ENCODE measurements around the gene STX1B.

Gene STX1B

DNA sequence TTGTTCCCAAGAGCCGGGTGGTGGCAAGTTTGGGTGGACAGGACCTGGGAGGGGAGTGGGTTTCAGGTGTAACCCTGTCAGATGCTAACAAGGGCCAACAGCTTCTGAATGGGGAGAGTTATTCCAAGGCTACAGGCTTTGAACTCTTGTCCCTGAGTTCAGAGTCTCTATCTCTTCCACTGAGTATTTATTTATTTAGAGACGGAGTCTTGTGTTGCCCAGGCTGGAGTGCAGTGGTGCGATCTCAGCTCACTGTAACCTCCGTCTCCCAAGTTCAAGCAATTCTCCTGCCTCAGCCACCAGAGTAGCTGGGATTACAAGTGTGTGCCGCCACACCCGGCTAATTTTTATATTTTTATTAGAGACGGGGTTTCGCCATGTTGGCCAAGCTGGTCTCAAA is 55.4 kb downstream of the STX1B start:
- Histone ChIP-seq H2AFZ (ENCODE audit: low read length) (no peak overlapping the region), H4K20me1 (ENCODE audit: insufficient read depth, low read length, poor library complexity, severe bottlenecking) (peaks cover 20% of the 10 kb centered on the region), H3K27me3 (ENCODE audit: insufficient read depth, low read length, poor library complexity, severe bottlenecking) (no peaks in the 10 kb centered on the region), H3K9me2 (replicated peaks; ENCODE audit: low read depth, low read length) (no peaks in the 10 kb centered on the region), H3F3A (ENCODE audit: low read depth) (0 out of 2 replicates have a peak, but pooled peaks cover 6% of the 10 kb centered on the region), H3K4me2 (ENCODE audit: low read depth, low read length, poor library complexity, severe bottlenecking) (no peak overlapping the region), H3K4me3 (ENCODE audit: low read length, poor library complexity, severe bottlenecking) (no peak overlapping the region), H3K36me3 (ENCODE audit: insufficient read depth, low read length) (peaks cover 4% of the 10 kb centered on the region; the same call in 1 of the 2 replicates), H3K4me1 (ENCODE audit: insufficient read depth, low read length, poor library complexity, severe bottlenecking) (peaks cover 36% of the 10 kb centered on the region), H3K9ac (ENCODE audit: low read depth, low read length, poor library complexity, severe bottlenecking) (no peak overlapping the region), H3K9me3 (ENCODE audit: insufficient read depth, low read depth, low read length) (no peaks in the 10 kb centered on the region), H3K79me2 (ENCODE audit: insufficient read depth, low read length) (peaks cover 36% of the 10 kb centered on the region)
- no peak for TF ChIP-seq EZH2phosphoT487 (IDR thresholded peaks at IDR 0.05; ENCODE audit: borderline replicate concordance)
- TF ChIP-seq, protein P1, sequence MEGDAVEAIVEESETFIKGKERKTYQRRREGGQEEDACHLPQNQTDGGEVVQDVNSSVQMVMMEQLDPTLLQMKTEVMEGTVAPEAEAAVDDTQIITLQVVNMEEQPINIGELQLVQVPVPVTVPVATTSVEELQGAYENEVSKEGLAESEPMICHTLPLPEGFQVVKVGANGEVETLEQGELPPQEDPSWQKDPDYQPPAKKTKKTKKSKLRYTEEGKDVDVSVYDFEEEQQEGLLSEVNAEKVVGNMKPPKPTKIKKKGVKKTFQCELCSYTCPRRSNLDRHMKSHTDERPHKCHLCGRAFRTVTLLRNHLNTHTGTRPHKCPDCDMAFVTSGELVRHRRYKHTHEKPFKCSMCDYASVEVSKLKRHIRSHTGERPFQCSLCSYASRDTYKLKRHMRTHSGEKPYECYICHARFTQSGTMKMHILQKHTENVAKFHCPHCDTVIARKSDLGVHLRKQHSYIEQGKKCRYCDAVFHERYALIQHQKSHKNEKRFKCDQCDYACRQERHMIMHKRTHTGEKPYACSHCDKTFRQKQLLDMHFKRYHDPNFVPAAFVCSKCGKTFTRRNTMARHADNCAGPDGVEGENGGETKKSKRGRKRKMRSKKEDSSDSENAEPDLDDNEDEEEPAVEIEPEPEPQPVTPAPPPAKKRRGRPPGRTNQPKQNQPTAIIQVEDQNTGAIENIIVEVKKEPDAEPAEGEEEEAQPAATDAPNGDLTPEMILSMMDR (conservative IDR thresholded peaks at IDR 0.05; ENCODE audit: low read length): no peak

DNA sequence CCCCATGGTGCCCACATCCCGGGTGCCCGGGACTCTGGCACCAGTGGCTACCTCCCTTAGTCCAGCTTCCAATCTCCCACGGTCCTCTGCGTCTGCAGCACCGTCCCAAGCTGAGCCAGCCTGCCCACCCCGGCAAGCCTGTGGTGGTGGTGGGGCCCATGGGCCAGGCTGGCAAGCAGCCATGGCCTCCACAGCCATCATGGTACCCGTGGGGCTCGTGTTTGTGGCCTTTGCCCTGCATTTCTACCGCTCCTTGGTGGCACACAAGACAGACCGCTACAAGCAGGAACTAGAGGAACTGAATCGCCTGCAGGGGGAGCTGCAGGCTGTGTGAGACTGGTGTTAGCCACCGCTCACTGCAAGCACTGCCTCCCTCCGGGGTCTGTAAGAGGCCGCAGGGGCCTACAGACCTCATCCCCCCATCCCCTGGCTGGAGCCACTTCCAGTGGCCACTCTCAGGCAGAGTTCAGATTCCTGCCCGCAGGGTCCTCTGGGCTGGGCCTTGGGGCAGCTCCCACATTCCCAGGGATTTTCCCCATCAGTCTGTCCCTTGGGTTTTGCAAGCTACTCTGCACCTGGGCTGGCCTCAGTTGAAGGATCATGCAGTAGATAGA is 56.8 kb downstream of the STX1B start:
- Histone ChIP-seq H3K9ac (ENCODE audit: low read depth, low read length, poor library complexity, severe bottlenecking) (no peak overlapping the region), H4K20me1 (ENCODE audit: insufficient read depth, low read length, poor library complexity, severe bottlenecking) (peaks cover 6% of the 10 kb centered on the region), H3K36me3 (ENCODE audit: insufficient read depth, low read length) (no peaks in the 10 kb centered on the region), H2AFZ (ENCODE audit: low read length) (no peak overlapping the region), H3K79me2 (ENCODE audit: insufficient read depth, low read length) (peaks cover 26% of the 10 kb centered on the region), H3F3A (ENCODE audit: low read depth) (0 out of 2 replicates have a peak, but pooled peaks cover 6% of the 10 kb centered on the region), H3K4me2 (ENCODE audit: low read depth, low read length, poor library complexity, severe bottlenecking) (no peak overlapping the region), H3K4me1 (ENCODE audit: insufficient read depth, low read length, poor library complexity, severe bottlenecking) (peaks cover 32% of the 10 kb centered on the region), H3K9me2 (replicated peaks; ENCODE audit: low read depth, low read length) (no peaks in the 10 kb centered on the region), H3K27me3 (ENCODE audit: insufficient read depth, low read length, poor library complexity, severe bottlenecking) (peaks cover 7% of the 10 kb centered on the region), H3K9me3 (ENCODE audit: insufficient read depth, low read depth, low read length) (no peaks in the 10 kb centered on the region), H3K4me3 (ENCODE audit: low read length, poor library complexity, severe bottlenecking) (no peak overlapping the region)
- no peak for TF ChIP-seq EZH2phosphoT487 (IDR thresholded peaks at IDR 0.05; ENCODE audit: borderline replicate concordance)
- TF ChIP-seq, protein P1 (conservative IDR thresholded peaks at IDR 0.05; ENCODE audit: low read length): peak; percentile 87

DNA sequence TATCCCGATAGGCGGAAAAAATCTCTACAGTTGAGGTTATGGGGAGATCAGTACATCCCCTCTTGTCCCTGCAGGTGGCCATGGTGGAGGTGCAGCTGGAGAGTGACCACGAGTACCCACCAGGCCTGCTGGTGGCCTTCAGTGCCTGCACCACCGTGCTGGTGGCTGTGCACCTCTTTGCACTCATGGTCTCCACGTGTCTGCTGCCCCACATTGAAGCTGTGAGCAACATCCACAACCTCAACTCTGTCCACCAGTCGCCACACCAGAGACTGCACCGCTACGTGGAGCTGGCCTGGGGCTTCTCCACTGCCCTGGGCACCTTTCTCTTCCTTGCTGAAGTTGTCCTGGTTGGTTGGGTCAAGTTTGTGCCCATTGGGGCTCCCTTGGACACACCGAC is 57.3 kb downstream of the STX1B start:
- TF ChIP-seq, protein P1 (conservative IDR thresholded peaks at IDR 0.05; ENCODE audit: low read length): no peak
- TF ChIP-seq EZH2phosphoT487 (IDR thresholded peaks at IDR 0.05; ENCODE audit: borderline replicate concordance): no peak
- Histone ChIP-seq H3K27me3 (ENCODE audit: insufficient read depth, low read length, poor library complexity, severe bottlenecking) (peaks cover 7% of the 10 kb centered on the region), H3K4me1 (ENCODE audit: insufficient read depth, low read length, poor library complexity, severe bottlenecking) (peaks cover 32% of the 10 kb centered on the region), H3K9ac (ENCODE audit: low read depth, low read length, poor library complexity, severe bottlenecking) (no peak overlapping the region), H3K36me3 (ENCODE audit: insufficient read depth, low read length) (no peaks in the 10 kb centered on the region), H3K79me2 (ENCODE audit: insufficient read depth, low read length) (peaks cover 23% of the 10 kb centered on the region), H3F3A (ENCODE audit: low read depth) (0 out of 2 replicates have a peak, but pooled peaks cover 6% of the 10 kb centered on the region), H3K4me2 (ENCODE audit: low read depth, low read length, poor library complexity, severe bottlenecking) (no peak overlapping the region), H3K4me3 (ENCODE audit: low read length, poor library complexity, severe bottlenecking) (no peak overlapping the region), H2AFZ (ENCODE audit: low read length) (no peak overlapping the region), H4K20me1 (ENCODE audit: insufficient read depth, low read length, poor library complexity, severe bottlenecking) (peaks cover 3% of the 10 kb centered on the region), H3K9me3 (ENCODE audit: insufficient read depth, low read depth, low read length) (no peaks in the 10 kb centered on the region), H3K9me2 (replicated peaks; ENCODE audit: low read depth, low read length) (no peaks in the 10 kb centered on the region)
